A549 treated with Hydrocortisone at 1 μM for 4 hours (cell line): Measurements from ENCODE around the gene COL6A1. TPM values are rescaled to one million over a fixed set of nuclear protein-coding genes. Genes with fewer than 3 reads are reported as not detected.

Experiments used
- total RNA-seq: library from RNA; stranded (reverse); fragments of 200-300 nt; extraction: Qiagen RNA extraction; gene quantifications from 5 replicates; pipeline ENCODE4 v1.2.3, GENCODE V29; 2022

The COL6A1 gene, protein sequence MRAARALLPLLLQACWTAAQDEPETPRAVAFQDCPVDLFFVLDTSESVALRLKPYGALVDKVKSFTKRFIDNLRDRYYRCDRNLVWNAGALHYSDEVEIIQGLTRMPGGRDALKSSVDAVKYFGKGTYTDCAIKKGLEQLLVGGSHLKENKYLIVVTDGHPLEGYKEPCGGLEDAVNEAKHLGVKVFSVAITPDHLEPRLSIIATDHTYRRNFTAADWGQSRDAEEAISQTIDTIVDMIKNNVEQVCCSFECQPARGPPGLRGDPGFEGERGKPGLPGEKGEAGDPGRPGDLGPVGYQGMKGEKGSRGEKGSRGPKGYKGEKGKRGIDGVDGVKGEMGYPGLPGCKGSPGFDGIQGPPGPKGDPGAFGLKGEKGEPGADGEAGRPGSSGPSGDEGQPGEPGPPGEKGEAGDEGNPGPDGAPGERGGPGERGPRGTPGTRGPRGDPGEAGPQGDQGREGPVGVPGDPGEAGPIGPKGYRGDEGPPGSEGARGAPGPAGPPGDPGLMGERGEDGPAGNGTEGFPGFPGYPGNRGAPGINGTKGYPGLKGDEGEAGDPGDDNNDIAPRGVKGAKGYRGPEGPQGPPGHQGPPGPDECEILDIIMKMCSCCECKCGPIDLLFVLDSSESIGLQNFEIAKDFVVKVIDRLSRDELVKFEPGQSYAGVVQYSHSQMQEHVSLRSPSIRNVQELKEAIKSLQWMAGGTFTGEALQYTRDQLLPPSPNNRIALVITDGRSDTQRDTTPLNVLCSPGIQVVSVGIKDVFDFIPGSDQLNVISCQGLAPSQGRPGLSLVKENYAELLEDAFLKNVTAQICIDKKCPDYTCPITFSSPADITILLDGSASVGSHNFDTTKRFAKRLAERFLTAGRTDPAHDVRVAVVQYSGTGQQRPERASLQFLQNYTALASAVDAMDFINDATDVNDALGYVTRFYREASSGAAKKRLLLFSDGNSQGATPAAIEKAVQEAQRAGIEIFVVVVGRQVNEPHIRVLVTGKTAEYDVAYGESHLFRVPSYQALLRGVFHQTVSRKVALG
- 18.1 to 21.6 TPM (median 20.3 TPM) in 5 replicates for total RNA-seq

DNA sequence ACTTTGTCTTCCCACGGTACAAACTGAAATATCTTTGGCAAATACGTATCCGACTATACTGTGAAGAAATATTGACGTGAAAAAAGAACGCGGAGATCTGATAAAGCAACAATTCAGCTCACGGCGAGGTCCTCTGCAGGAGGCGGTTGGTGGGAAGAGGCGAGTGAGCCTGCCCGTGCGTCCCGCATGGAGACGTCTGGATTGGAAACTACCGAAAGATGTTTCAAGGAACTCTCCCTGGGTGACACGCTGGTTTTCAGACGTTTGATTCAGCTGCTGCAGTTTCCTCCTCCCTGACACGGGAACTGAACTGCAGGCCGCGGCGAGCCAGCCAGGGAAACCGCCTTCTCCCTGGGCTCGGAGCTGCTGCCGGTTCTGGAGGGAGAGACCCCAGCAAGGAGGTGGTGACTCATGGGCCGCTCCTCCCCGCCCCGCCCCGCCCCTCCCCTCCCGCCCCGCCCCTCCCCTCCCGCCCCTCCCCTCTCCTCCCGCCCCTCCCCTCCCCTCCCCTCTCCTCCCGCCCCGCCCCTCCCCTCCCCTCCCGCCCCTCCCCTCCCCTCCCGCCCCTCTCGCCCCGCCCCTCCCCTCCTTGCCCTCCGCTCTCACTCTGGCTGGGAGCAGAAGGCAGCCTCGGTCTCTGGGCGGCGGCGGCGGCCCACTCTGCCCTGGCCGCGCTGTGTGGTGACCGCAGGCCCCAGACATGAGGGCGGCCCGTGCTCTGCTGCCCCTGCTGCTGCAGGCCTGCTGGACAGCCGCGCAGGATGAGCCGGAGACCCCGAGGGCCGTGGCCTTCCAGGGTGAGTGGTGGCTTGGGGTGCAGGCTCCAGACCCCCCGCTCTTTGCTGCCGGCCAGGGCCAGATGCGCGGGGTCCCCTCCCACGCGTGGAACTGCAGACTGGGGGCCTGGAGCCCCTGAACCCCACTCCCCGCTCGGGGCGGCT is at the start of gene COL6A1:
Gene COL6A1, plus strand, starts transcription at position 620 of the 941 bp plus-strand sequence. Its CDS starts 81 bp downstream, at position 701.

Other genes starting within 250 kb of the COL6A1 start
- gene COL6A2, start 116.3 kb downstream of the COL6A1 start, total RNA-seq, result 14.6 to 17.8 TPM (median 16.9 TPM) in 5 replicates
- gene FTCD, start 173.8 kb downstream of the COL6A1 start, total RNA-seq, result 0.11 to 0.24 TPM (median 0.15 TPM) in 3 of 5 replicates, not detected in the others
- 0.29 to 0.54 TPM (median 0.38 TPM) in 5 replicates for gene SPATC1L, start 202.7 kb downstream of the COL6A1 start, total RNA-seq
- gene LSS, start 247.0 kb downstream of the COL6A1 start, total RNA-seq, result 14.7 to 17.7 TPM (median 15.0 TPM) in 5 replicates